ENCODE measurements around the gene TLR3.
A peak's percentile ranks its signal among the peaks of the same experiment; 100 is the strongest.

The TLR3 gene

DNA sequence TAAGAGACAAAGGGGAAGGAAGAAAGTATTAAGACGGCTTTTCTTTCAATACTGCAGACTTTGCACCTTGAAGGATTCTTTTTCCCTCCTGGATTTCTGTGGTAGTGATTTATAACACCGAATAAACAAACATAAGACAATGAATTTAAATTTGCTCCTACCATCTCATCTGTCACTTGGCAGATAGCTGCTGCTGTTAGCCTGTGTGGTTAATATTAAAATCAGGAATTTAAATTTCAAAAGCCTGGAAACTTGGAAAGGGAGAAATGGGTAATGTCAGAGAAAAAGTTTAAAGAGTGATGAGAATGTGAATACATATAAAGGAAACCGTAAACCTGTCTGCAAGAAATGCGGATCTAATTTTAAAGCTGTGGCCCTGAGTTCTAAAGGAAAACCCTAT lies 39.0 kb downstream of the TLR3 start:
- DNase-seq: no peak

DNA sequence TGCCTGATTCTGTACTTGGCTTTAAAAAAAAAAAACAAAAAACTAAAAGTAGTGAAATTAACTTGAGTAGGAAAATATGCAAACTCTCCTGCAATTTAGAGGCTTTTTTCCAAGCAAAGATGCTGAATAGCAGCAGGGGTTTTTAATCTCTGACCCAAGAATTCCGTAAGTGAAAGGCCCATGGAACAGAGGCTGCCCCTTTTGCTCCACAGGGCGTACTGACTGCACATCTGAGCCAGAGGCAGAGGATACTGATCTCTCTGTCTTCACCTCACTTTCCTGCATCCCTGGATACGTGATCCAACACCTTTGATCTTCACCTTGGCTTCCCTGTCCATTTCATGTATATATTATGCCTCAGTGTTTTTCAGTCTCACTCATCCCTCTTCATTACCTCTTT lies 39.4 kb downstream of the TLR3 start:
- DNase-seq: no peak

DNA sequence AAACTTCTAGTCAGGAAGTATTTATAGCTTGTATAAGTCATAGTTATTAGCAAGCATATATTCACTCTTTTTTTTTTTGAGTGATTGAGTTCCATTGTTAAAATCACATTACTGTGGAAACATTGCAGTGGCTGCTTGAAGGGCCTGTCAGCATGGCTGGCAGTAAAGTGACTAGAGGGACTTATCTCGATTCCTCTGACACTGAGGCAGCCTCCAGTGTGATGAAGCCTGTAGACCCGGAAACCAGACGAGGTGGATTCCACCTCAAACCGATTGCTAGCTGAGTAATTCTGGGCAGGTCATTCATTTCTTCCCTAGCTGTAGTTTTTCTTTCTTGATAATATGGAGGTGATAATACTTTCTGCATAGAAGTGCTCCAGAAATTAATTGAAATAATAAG lies 40.3 kb downstream of the TLR3 start:
- DNase-seq: no peak

DNA sequence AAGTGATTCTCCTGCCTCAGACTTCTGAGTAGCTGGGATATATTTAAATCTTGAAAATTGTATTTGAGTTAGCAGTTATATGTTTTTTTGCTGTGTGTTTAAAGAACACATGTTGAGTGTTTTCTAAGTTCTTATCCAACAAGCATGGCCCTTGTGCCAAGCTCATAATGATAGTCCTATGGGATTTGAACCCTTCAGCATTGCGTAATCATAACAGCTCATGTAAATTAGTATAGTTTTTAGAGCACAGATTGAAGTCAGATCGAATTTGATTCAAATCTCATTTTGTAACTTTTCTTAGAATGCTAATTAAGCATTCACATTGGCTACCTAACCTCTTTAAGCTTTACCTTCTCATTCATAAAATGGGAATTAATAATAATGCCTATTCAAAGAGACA lies 47.7 kb downstream of the TLR3 start:
- no peak for DNase-seq

GRCh38 chr4:186118582-186118981 lies 49.6 kb downstream of the TLR3 start:
- DNase-seq: no peak

DNA sequence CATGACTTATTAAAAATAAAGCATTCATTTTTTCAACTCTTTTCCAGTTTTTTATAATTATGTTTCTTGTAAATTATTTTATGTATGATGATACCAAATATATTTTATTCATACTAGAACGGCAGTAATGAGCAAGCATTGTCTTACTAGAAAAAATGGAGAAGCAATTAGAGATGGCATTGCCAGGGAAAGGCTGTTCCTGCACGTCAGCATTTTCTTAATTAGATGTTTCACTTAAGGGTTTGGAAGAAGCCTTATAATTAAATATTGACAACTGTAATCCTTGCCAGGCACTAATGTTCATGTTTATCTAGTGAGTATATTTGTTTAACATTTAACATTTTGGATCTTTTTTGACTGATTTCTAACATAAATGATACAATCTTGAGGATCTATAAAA lies 52.1 kb downstream of the TLR3 start:
- DNase-seq: no peak

DNA sequence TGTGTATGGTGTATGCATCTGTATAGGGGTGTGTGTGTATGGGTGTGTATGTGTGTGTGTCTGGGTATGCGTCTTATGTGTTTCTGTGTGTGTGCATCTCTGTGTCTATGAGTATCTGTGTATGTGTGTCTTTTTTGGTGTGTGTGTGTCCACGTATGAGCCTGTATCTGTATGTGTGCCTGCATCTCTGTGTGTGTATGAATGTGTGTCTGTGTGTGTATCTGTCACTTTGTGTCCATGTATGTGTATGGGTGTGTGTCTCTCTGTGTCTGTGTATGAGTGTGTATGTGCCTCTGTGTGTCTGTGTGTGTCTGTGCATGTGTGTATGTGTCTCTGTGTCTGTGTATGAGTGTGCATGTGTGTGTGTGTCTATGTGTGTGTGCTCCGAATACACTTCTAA lies 59.9 kb downstream of the TLR3 start:
- no peak for DNase-seq

DNA sequence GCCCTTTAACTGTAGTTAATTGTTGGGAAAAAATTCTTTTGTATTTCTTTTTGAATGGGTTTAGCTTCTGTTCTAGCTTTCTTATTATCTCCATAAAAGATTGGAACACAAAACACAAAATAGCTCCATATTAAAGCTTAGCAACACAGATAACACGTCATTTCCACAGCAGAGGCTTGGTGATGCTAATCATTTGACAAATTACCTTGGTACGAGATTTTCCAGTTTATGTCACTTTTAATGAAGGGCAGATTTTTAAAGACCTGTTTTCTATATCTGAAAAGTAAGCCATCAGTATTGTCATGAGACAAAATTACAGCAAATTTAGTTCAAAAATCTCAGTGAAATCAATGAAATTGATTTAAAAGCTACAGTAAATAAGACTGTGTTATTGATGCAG lies 63.0 kb downstream of the TLR3 start:
- no peak for DNase-seq

DNA sequence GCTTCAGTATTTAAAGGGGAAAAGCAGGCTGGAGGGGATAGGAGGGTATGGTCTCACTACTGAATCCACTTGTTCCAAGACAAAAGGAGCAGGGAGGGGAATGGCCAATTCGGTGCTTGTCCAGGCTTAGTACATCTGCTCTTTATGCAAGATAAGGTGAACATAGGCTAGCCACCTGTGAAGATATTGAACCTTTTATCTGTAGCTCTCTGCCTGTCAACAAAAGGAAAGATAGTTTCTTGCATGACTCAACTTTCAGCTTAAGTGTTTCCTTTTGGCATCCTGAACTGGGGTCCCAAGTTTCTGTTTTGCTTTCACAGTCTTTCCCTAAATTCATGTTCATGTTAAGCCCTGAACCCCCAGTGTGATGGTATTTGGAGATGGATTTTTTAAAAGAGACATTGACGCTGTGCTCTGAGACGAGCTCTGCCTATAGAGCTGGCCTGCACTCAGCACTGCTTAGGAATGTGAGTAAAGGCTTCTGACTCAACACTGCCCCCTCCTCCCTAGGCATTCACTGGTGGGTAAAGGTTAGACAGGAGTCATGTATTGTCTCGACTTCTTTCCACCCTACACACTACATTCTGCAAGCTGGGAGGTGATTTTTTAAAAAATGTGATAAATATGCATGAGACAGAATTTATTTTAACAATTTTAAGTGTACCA lies 63.8 kb downstream of the TLR3 start:
- no peak for DNase-seq

GRCh38 chr4:186134257-186134656 lies 65.3 kb downstream of the TLR3 start:
- DNase-seq: no peak

DNA sequence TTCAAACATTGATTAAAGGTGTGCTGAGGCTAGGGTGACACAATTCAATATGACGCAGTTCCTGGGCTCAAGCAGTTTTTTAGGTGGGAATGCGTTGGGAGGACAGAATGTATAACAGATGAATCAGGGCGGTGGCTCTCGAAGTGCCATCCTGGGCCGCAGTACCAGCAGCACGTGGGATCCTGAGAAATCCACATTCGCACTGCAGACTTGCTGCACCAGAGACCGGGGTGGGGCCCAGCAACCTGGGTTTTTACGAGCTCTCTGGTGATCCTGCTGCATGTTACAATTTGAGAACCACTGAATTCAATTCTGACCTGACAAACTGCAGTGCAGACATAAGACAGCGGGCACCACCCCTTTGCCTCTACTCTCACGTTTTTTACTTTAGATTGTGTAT lies 65.9 kb downstream of the TLR3 start:
- no peak for DNase-seq

GRCh38 chr4:186137196-186137794 lies 68.3 kb downstream of the TLR3 start:
- peak; percentile 43 for DNase-seq

Data from retina (tissue), 1 donor.